NB4 (cell line): ENCODE measurements around the gene CEP170B.

Source experiments
- MYC ChIP-seq: IDR thresholded peaks from 2 replicates; pipeline ENCODE4 v1.6.1; 2011; ENCODE audit warnings: low read depth, low read length
- POLR2A ChIP-seq: IDR thresholded peaks from 2 replicates; pipeline ENCODE4 v1.6.1; 2011; ENCODE audit warnings: mild to moderate bottlenecking; ENCODE audit not compliant: insufficient read length; ENCODE audit errors: extremely low read depth
- TF ChIP-seq, protein P1 (sequence below): IDR thresholded peaks from one replicate; pipeline ENCODE4 v1.5.1; 2012; ENCODE audit warnings: low read depth, low read length
- TF ChIP-seq, protein P2 (sequence below): IDR thresholded peaks from 2 replicates; pipeline ENCODE4 v1.6.1; 2011; ENCODE audit warnings: low read depth, low read length

DNA sequence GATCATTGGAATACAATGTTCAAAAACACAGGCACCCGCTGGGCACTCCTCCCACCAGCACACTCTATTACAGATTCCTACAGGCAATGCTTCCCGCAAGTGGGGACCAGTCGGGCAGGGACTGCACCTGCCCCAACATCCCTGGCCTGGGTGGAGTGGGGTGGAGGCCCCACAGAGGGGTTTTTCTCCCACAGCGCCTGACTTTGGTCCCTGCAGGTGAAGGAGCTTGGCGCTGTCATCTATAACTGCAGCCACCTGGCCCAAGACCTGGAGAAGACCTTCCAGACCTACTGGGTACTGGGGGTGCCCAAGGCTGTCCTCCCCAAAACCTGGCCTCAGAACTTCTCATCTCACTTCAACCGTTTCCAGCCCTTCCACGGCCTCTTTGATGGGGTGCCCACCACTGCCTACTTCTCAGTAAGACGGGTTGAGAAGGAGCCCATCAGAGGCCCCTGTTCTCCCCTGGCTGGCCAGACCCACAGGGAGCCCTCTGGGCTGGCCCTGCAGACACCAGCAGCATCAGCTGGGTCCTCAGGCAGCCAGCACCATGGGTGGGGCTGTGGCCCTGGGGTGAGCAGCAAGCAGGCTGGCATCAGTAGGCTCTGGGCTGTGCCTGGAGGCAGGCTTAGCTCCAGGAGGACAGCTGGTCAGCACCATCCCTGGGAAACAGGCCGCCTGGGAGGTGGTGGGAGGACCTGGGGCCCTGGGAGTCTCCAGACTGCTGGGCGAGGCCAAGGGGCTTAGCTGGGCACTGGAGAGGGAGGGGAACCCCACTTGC is 65.6 kb downstream of the CEP170B start:
- TF ChIP-seq, protein P1, sequence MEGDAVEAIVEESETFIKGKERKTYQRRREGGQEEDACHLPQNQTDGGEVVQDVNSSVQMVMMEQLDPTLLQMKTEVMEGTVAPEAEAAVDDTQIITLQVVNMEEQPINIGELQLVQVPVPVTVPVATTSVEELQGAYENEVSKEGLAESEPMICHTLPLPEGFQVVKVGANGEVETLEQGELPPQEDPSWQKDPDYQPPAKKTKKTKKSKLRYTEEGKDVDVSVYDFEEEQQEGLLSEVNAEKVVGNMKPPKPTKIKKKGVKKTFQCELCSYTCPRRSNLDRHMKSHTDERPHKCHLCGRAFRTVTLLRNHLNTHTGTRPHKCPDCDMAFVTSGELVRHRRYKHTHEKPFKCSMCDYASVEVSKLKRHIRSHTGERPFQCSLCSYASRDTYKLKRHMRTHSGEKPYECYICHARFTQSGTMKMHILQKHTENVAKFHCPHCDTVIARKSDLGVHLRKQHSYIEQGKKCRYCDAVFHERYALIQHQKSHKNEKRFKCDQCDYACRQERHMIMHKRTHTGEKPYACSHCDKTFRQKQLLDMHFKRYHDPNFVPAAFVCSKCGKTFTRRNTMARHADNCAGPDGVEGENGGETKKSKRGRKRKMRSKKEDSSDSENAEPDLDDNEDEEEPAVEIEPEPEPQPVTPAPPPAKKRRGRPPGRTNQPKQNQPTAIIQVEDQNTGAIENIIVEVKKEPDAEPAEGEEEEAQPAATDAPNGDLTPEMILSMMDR, result no peak
- no peak for TF ChIP-seq POLR2A
- no peak for TF ChIP-seq MYC
- TF ChIP-seq, protein P2, sequence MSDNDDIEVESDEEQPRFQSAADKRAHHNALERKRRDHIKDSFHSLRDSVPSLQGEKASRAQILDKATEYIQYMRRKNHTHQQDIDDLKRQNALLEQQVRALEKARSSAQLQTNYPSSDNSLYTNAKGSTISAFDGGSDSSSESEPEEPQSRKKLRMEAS, result no peak
